Pulmonary artery endothelial cell (primary cell): Measurements from ENCODE around the gene DALRD3. TPM values are rescaled to one million over a fixed set of nuclear protein-coding genes. Genes with fewer than 3 reads are reported as not detected.

Source experiments
- DNase-seq: peaks from one replicate; pipeline ENCODE4 v3.0.0-alpha.2; 2011; ENCODE audit warnings: low read depth, low spot score
- total RNA-seq: library from RNA; depleted of rRNA; stranded (reverse); fragments of >200 nt; gene quantifications from 2 replicates; pipeline ENCODE4 v1.2.3, GENCODE V29; 2014

Gene DALRD3
- total RNA-seq, 1 donor from 2014 or later, result 48.5 TPM

DNA sequence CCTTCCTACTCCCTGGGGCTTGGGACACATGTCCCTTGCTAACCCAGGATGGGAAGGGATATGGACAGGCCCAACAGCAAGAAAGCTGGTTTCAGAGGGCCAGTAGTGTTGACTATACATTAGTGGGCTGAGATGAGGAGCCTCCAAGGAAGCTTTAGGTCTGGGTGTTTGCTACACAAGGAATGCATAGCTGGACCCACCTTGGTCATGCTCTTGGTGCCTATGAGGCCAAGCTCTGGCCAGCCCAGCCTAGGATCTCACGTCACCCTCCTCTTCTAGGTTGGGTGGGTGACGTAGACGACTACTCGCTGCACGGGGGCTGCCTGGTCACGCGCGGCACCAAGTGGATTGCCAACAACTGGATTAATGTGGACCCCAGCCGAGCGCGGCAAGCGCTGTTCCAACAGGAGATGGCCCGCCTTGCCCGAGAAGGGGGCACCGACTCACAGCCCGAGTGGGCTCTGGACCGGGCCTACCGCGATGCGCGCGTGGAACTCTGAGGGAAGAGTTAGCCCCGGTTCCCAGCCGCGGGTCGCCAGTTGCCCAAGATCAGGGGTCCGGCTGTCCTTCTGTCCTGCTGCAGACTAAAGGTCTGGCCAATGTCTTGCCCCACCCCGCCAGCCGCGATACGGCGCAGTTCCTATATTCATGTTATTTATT is 11.8 kb downstream of the DALRD3 start:
- no peak for DNase-seq

DNA sequence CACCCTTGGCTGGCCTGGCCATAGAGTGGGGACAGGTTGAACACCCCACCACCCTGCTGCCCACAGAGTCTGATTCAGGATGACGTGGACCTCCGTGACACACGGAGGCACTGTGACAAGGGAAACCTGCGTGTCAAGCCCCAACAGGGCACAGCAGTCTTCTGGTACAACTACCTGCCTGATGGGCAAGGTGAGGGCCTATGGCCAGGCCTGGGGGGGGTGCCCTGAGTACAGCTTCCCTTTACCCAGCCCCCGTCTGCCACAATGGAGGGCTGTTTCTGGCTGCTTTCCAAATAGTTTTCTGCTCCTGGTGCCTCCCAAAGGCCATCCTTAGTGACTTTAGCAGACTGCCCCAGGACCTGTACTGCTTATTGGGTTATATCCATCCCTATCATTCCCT is 12.4 kb downstream of the DALRD3 start:
- no peak for DNase-seq

DNA sequence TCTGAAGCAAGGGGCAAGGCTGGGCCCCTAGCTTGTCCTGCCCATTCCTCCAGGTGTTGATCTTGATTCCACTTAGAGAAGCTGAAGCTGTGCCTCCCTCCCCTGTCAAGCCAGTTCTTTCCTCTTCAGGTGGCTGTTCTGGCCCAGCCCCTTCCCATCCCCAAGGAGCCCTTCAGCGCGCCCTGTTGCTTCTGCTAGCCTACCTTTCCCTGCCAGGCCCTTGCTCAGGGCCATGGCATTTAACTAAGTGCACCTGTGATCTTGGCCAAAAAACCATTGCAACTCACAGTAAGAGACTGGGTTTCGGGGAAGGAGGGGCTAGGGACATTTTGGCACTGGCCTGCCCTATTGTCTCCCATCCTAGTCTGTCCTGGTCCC is 13.1 kb downstream of the DALRD3 start:
- DNase-seq, result no peak

DNA sequence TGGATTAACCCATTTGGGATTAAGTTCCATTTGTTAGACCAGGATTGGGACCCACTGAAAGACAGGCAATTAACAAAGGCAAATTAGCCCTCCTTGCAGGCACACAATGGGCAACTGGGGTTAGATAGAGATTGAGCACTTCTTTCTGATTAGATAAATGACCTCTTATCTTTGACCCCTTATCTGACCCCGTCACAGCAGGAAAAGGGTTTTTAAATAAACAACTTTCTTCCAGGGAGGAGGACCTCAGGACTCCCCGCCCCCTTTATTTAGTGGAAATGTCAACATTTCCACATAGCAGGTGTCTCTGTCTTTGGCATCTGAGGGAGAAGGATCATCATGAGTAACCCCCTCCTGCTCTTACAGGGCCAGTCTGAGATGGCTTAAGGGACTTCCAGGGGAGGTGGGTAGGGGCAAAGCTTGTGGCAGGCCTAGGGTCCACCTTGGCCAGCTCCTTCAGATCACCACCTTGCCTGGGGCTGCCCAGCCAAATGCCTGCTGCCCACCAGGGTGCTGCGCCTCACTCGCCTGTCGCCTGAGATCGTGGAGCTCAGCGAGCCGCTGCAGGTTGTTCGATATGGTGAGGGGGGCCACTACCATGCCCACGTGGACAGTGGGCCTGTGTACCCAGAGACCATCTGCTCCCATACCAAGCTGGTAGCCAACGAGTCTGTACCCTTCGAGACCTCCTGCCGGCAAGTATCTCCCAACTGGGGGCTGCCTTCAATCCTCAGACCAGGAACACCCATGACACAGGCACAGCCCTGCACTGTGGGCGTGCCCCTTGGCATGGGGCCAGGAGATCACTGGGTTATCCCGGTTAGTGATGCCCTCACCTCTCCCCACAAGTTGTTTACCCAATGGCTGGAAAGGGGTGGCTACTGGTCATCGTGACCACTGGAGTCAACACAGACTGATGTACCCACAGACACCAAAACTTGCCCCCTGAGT is 13.8 kb downstream of the DALRD3 start:
- DNase-seq, result no peak

DNA sequence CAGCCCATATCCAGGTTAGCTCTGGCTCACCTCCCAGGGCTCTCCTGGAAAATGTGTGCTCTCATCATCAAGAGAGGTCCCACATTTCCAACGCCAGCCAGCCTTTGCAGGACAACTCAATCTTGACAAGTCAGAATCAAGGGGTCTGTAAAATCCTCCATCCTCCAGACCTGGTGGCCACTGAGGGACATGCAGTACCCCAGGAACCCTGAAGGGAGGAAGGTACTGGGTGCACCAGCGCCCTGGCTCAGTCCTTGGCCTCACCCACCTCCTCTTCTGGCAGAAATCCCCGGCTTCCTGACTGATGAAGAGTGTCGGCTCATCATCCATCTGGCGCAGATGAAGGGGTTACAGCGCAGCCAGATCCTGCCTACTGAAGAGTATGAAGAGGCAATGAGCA is 17.2 kb downstream of the DALRD3 start:
- DNase-seq, result no peak

DNA sequence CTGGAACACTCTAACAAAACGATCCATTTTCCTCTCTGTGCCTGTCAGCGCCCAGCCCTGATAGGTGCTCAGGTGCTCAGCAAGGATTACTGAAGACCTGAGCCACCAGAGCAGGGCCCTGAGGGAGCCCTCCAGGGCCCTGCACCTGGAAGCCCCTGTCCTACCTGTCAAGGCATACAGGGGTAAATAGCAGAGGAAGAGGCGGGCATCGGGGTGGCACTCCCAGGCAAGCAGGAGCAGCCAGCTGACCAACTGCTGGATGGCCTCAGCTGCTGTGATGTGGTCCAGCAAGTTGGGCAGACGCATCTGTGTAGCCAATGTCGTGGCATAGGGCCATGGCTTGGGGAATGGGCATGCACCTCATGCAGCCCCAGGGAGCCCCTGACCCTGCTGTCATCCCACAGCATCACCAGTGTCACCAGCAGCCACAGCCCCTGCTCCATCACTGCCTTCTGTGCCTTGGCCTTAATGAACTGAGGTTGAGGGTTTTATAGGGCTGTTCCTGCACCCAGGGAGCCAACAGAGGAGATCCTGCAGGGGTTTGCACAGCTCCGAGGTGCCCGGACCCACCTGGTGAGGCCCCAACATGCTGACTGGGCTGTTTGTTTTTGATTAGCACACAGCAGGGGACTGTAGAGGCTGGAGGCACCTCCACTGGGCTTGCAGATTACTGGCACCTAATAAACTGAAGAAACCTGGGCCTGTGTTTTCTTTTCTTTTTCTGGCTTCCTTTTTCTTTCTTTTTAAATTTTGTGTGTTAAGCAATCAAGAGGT is 19.1 kb downstream of the DALRD3 start:
- no peak for DNase-seq

DNA sequence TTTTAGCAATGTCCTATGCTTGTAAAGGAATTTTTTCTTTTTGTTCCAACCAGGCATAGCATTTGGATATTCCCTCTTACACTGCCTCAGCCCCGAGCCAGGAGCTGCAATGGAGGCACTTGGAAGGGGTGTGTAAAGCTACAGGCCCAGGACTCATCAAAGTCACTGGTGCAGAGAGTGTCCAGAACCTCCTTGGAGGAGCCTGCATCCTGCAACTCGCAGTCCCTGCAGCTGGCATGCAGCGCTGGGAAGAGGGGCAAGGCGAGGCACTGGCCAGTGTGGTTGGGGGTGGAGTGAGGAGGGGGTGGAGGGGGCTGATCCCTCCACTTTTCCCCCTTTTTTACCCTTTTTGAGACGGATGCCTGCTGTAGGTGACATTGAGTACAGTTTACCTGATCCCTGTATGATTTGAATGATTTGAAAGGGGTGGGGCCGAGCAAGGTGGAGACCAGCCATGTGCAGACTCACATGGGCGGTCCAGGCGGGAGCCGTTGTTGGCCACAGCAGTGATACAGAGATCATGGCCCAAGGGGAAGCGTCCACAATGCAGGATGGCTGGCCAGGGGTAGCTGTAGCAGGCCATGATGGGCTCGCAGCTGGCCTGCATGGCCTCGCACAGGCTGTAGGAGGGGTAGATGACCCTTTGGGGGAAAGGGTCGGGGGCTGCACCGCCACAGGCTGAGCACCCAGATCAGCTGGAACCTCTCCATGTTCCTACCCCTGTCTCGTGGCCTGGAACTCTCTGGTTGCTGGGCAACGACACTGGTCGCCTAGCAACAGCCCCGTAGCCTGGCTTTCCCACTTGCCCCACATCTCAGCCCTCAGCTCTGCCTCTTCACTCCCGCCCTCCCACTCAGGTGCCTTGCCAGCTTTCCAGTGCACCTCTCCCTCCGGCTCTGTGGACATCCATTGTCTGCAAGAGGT is 20.4 kb downstream of the DALRD3 start:
- DNase-seq, result no peak

DNA sequence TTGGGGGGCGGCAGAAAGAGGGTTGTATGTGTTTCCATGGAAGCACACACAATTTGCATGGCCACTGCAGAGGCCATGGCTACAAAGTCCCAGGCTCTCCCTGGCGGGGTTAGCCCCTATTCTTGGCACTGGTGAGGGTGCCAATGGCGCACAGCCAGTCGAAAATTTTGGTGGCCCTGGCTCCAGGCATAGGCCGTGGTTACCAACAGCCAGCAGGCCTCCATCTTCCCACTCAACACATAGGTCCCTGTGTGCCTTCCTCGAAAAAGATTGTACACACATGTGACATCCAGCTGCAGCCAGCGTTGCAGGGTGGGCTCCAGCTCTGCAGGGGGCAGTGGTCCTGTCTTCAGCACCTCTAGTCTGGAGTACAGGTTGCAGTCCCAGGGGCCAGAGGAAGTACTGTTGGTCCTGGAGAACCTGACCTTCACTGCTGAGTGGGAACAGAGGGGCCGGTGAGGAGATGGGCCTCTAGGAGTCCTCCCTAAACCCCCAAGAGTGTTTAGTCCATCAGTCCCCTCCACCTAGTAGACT is 21.2 kb downstream of the DALRD3 start:
- DNase-seq, result no peak

DNA sequence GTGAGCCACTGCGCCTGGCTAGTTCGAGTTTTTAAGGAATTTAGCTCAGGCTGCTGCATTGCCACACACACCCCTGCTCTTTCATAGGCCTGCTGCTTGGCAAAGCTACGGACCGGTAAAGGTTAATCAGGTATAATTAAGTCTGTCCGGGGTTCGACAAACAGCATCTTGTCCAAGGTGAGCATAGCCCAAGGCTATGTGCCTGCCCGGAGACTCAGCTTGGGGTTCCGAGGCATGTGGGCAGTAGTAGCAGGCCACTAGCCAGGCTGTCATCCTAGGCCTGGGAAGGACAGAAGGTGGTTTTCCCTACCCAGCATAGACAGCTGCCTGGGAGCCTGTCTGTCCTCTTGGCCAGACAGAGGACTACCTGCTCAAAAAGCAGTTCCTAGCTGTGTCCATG is 21.7 kb downstream of the DALRD3 start:
- no peak for DNase-seq

DNA sequence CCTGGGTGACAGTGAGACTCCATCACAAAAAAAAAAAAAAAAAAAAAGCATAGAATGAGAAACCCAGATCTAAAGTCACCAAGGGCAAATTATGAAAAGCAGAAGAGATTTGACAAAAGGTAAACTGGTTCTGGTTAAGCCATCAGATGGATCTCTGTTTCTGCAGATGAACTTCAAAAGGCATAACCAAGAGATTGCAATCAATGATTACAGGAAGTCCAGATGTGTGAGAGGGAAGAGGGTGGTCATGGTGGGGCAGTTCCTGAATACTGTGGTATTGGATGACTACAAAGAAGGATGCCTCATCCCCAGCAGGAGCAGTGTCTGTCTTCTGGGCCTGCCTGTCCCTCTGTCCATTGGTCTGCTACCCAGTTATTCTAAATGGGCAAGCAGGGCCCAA is 24.5 kb downstream of the DALRD3 start:
- DNase-seq, result no peak

DNA sequence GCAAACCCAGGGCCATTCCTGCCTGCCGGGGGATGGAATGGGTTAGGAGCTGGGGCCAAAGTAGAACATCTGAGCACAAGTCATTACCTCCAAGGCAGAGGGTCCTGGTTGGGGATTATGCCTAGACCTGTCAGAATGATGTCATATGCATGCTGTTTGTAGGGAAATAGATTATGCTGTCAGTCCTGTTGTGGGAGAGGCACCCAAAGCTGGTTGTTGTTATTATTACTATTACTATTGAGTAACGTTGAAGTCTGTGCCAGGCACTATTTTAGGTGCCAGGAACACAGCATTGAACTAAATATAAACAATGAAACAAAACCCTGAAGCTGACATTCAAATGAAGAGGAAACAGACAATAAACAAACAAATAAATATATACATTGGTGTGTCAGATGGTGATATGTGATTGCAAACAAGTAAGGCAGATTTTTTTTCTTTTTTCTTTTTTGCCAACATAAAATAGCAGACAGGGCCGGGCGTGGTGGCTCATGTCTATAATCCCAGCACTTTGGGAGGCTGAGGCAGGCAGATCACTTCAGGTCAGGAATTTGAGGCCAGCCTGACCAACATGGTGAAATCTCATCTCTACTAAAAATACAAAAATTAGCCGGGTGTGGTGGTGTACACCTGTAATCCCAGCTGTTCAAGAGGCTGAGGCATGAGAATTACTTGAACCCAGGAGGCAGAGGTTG is 26.4 kb downstream of the DALRD3 start:
- no peak for DNase-seq

DNA sequence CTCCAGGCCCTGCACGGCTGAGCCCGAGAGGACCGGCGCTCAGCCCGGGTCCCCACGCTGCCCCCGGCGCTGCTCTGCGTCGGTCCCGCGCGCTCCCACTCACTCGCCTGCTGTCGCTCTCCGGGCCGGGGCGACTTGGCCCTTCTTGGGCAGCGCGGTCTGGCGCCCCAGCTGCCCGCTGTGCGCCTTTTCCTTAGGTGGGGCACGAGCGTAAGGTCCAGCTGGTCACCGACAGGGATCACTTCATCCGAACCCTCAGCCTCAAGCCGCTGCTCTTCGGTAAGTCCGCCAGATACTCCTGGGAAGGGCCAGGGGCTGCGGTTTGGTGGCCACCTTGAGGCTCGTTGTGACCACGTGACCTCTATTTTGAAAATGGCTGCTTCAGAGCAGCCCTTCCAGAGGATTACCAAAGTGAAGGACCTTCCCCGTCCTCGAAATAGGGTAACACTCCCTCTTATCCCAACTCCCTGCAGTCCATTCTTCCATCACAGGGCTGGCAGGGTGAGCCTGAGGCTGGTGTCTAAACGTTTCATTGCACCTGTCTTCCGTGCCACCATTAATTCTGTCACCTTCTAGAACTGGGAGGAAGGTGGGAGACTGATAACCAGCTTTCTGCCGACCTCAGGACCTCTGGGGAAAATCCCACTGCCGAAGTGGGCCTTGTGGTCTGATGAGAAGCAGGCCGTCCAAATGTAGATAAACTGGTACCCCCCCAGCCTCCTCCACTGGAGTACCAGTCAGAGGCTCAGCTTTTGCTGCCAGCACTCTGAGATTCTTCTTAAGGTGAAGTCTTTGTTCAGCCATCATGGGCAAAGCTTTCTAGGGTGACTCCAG is 27.5 kb downstream of the DALRD3 start:
- DNase-seq, result no peak

DNA sequence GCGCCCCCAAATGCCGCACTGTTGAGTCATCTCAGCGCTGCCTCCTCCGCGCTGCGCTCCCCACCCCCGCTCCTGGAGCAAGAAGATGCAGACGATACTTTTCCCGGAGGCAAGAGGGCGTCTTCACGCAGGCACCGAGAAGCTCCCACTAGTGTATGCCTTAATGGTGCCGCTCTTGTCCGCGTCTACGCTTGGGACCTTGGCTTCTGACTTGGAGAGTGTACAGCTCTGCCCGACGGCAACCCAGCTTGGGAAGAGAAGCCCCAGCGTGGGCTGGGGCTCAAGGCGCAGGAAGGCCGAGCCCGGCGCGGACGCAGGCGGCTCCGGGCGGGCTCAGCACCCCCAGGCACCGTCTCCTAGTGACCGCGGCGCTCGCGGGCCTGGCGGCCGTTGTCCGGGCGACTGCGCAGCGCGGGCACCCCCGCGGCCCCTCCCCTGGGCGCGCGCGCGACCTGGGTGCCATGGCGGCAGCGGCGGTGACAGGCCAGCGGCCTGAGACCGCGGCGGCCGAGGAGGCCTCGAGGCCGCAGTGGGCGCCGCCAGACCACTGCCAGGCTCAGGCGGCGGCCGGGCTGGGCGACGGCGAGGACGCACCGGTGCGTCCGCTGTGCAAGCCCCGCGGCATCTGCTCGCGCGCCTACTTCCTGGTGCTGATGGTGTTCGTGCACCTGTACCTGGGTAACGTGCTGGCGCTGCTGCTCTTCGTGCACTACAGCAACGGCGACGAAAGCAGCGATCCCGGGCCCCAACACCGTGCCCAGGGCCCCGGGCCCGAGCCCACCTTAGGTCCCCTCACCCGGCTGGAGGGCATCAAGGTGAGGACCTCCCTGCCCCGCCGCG is 28.4 kb downstream of the DALRD3 start, which contains the start of gene P4HTM:
TSS of gene P4HTM (plus strand) at position 446 of the 840 bp plus-strand sequence. CDS start at position 462, 16 bp downstream.
- DNase-seq, result peak; percentile 66

DNA sequence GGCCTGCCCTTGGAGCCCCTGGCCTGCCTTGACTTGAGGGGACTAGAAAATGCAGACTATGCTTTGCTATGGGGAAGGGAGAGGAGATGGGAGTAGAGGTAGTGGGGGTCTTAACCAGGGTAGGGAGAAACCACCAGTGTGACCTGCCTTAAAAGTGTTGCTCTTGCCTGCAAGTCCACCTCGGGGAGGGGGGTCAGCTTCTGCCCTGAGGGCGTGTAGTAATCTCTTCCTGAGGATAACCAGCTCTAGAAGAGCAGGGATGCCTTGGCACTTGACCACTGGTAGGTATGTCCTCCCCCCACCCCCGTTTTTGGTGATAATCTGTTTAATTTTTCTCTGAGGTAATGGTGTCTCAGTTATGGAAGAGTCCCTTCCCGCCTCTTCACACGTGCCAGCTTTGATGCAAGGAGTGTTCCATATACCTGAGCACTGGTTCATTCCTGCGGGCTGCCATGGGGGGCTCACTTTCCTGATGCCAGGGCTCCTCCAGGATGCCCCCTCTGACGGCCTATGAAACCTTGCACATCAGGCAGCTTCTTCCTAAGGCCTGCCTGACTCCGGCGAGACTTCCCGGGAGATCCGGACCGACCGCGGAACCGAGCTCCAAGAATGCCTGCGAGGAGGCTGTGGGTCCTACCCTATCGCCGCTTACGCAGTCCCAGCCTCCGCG is 29.1 kb downstream of the DALRD3 start:
- DNase-seq, result no peak

DNA sequence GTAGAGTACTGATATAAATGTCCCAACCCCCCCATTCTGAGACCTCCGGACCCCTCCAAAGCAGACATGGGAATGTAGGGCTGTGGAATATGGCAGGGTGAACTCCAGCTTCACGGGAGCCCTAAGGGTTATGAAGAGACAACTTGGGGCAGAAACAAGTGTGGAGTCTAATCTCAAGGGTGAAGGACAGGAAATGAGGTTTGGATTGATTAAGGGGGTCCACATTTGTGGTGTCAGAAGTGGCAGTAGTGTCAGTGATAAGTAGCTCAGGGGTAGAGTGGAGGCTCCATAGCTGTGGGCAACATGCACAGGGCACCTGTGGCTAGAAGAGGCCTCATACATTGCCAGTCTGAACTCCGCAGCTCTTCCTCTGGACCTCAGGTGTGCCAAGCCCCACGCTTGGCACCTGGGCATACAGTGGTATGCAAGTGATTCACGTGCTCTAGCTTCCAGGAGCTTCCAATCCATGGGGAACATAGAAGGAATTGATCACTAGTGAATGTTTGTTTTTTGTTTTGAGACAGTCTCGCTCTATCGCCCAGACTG is 32.5 kb downstream of the DALRD3 start:
- DNase-seq, result no peak

DNA sequence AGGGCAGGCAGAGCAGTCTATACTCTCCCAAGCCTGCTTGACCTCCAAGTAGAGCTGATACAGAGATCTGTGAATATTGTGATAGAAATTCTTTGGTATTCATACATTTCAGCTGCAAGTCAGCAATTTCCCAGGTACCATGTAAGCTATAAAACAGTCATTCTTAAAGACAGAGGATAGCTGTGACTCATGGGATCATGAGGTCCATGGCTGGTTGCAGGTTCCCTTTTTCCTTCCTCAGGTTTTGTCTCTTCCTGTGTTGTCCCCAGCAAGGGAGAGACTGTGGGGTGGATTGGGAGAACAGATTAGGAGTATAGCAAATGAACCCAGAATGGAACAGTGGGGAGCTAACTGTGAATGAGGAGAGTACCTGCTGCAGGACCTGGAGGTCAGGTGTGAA is 33.7 kb downstream of the DALRD3 start:
- no peak for DNase-seq

DNA sequence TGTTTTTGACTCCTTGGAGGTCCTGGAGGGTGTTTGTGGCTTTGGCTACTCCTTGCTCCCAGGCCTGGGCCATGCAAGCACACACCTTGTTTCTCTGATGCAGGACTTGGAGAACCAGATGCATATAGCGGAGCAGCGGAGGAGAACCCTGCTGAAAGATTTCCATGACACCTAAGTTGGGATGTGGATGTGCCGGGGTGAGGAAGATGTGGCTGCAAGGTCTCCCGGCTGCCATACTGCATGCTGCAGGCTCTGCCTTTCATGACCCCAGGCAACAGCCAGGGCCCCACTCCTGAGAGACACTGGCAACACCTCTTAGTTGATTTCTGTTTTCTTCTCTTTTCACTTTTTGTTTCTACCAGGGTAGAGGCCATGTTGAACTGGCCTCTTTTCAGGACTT is 35.3 kb downstream of the DALRD3 start:
- DNase-seq, result no peak
